HL-60/S4 treated with phorbol 12-myristate 13-acetate at 8.2 ng/mL for 4 days and 3 days (cell line): ENCODE measurements around the gene SPAG6.
"Not testable (repeated sequence)": the region's sequence is repeated elsewhere in the genome, so short reads cannot be mapped to it uniquely, and the experiment has no call there.

Experiments
- in situ Hi-C: fragments of 300-500 bp; cut with MboI; formaldehyde crosslinking; loops from 2 replicates; pipeline ENCODE4 v1.15.0; 2022; ENCODE audit warnings: low sequenced_read_pairs

The SPAG6 gene

DNA sequence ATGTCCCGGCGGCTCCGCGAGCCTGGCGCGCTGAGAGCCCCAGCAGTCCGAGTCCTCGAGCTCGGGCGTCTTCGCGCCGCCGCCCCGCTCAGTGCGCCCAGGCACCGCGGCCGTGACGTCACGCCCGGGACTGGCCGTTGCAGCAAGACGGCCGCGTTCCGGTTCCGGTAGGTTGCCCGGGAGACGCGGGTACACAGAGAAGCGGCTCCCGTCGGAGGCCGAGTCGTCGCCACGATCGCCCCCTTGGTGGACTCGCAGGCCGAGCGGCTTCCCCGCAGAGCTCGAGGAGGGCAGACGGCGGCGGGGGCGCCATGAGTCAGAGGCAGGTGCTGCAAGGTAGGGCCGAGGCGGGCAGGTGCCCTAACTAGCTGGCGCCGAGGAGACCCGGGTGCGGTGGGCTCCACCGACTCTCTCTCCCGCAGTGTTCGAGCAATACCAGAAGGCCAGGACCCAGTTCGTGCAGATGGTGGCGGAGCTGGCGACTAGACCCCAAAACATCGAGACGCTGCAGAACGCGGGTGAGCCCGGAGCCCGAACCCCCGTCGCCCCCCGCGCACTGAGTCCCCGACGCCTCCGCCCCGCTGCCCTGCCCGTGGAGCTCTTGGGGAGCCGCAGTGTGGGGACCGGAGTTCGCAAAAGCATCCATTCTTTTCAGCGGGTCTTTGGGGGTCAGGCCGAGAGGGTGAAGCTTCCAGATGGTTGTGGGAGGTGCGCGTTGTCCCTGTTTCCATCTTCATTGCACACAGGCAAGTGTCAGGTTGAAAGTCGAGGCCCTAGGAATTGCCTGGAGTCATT, at the start of gene SPAG6:
Gene SPAG6, plus strand, starts transcription at position 196 of the 795 bp plus-strand sequence. Its CDS starts 116 bp downstream, at position 312.
- in situ Hi-C loops, result no loop called here

DNA sequence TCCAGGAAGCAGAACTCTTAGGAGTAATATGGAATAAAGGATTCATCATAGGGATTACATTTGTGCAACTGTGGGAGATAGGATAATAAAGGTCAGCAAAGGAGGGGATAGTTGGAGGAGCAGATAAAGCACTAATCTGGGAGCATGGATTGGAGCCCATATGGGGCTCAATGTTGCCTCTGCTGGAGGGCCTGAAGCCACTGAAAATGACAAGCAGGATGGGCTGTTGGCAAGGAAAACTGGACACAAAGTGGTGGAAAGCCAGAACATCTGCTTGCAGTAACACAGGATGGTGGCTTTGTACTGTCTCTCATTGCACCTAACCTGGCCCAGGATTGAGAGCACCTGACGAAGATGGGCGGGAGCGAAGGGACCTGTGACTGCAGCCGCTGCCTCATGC, 44.1 kb upstream of the SPAG6 start:
- in situ Hi-C loops, result no loop called here

DNA sequence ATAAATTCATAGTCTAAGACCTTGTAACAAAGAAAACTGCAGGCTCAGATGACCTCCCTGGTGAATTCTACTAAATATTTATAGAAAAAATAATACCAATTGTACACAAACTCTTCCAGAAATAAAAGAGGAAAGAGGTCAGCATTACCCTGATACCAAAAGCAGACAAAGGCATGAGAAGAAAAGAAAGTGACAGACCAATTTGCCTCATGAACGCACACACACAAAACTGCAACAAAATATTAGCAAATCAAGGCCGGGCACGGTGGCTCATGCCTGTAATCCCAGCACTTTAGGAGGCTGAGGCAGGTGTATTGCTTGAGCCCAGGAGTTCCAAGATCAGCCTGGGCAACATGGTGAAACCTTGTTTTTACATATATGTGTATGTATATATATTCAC, 41.8 kb upstream of the SPAG6 start:
- in situ Hi-C loops, result no loop called here

DNA sequence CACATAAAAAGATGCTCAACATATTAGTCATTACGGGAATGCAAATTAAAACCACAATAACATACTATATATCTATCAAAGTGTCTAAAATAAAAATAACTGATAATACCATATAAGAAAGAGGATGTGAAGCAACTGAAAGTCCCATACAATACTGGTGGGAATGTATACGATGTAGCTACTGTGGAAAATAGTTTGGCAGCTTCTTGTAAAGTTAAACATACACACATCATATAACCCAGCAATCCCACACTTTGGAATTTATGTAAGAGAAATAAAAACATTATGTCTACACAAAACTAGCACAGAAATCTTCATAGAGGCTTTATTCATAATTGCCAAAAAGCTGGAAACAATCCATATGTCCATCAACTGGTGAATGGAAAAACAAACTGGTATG, 39.6 kb upstream of the SPAG6 start:
- in situ Hi-C loops, result no loop called here

DNA sequence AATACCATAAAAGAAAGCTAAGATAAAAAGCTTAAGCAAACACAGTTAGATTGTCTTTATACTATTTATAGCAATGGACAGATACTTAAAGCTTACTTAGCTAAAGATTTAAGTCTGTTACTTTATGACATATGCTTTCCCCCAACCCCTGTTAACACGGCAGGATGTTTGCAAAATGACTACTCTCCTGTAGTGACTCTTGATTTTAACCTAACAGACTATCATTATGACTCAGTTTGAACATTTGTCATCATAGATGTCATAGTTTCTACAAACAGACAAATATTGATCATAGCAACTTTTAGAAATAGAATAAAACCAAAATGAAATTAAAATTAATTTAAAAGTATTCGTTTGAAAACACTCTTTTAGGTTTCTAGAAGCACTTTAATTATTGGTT, 36.9 kb upstream of the SPAG6 start:
- in situ Hi-C loops, result no loop called here

DNA sequence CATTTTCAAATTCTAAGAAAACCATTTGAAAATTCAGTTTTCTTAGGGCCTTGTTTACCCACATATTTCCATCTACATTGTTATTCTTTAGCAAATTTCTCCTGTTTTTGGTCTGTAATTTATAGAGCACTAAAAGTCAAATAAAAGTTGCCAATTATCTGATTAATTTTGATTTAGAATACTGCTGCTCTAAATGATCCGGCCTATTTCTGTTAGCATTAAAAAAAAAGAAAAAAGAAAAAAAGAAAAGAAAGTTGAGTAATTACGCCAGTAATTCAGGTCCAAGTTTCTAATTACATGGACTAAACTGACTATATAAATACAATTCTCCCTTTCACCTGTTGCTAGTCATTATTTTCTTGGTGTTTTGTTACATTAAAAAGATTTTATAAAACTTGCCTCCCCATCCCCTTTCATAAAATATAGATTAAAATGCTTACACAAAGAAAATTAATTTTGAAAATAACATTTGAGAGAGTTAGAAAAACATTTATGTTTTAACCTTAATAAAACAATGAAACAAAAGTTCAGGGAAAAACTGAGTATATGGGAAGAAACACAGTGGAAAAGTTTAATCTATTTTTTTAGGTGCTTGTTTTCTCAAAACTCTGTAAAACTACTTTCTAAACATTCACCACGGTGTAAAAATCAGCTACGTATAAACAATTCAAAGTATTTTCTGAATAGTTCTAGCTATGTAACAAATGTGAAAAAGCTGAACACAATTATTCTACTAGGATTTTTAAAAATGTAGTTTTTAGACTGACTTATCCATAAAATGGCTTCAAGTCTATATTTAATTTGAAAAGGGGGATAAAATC, 35.9 kb upstream of the SPAG6 start:
- in situ Hi-C loops, result no loop called here

DNA sequence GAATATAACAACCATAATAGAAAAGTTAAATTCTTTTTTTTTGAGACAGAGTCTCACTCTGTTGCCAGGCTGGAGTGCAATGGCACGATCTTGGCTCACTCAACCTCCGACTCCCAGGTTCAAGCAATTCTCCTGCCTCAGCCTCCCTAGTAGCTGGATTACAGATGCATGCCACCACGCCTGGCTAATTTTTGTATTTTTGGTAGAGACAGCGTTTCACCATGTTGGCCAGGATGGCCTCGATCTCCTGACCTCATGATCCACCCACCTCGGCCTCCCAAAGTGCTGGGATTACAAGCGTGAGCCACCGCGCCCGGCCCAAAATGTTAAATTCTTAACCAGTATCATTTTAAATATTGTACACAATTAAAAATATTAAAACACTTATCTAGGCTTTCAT, 35.3 kb upstream of the SPAG6 start:
- in situ Hi-C loops, result not testable (repeated sequence)

- in situ Hi-C loops, result no loop called here
Observed at GRCh38 chr10:22310928-22311327, 34.4 kb upstream of the SPAG6 start.

DNA sequence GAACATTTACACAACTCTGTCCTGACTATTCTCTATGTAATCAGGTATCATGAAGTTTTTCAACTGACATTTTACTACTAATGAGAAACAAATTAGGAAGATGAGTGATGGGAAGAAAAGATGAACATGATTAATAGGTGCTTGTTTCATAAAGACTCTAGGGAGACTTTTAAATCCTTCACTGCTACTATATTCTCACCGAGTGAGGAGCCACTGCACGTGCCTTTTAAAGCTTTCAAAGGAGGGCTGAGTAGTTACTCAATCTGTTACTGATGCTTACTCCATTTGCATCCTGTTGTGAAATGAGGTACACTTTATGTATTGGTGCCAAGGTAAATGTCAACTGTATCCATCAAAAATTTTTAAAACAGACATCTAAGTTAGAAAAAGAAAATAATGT, 30.4 kb upstream of the SPAG6 start:
- in situ Hi-C loops, result no loop called here

- in situ Hi-C loops, result no loop called here
Observed at GRCh38 chr10:22315455-22316285, 29.6 kb upstream of the SPAG6 start.

DNA sequence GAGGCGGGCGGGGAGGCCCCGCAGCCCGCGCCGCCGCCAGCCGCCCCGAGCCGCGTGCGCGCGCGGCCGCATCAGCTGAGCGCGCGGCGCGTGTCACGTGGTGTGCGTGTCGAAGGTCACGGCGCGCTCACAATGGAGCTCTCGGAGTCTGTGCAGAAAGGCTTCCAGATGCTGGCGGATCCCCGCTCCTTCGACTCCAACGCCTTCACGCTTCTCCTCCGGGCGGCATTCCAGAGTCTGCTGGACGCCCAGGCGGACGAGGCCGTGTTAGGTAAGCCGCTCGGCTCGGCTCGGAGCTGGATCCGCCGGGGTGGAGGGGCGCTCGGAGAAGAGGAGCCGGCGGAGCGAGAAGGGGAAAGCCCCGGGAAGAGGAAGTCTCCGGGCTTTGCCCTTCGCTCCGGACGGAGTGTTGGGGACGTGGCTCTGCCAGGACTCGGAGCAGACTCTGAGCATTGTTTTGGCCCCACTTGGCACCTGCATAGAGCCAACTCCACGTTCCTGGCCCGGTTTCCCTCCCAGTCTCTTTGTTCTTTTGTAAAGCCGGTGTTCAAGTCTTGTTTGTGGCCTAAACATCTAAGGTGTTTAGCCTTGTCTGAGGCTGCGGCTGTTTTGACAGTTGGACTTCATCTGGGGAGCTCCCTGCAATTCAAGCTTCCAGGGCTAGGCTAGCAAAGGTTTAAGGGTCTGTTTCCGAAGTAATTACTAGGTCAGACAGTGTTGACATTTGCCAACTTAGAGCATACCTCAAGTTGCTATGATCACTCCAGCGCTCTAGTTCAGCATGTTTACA, 28.8 kb upstream of the SPAG6 start, which contains the start of gene COMMD3:
Gene COMMD3, plus strand, starts transcription at position 103 of the 790 bp plus-strand sequence. Its CDS starts 30 bp downstream, at position 133.
- in situ Hi-C loops, result no loop called here

GRCh38 chr10:22317076-22317370, 28.3 kb upstream of the SPAG6 start:
- in situ Hi-C loops, result no loop called here

DNA sequence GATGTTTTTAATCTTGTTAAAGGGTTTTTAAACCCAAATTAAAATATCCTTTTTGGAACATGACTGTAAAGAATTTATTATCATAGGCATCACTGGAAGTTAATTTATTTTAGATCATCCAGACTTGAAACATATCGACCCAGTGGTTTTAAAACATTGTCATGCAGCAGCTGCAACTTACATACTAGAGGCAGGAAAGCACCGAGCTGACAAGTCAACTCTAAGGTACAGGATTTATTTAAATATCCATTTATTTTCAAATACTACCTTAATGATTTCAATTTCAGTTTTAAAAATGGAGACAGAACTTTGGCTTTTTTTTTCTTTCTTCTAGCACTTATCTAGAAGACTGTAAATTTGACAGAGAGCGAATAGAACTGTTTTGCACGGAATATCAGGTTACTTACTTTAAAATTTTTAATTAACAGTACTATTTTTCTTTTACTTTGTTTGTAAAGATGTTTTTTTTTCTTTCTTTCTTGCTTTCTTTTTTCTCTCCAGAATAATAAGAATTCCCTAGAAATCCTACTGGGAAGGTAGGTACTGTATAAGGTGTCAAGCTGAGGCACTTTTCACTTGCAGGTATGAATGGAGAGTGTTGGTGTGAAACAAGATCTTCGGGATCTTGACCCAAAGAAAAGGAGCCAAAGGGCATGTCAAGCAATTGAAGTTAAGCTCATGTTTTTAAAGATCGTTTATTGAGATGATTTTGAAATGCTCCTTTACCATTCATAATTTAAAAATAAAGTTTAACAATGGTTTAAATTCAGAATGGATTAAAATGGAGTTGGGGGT, 27.3 kb upstream of the SPAG6 start:
- in situ Hi-C loops, result no loop called here

DNA sequence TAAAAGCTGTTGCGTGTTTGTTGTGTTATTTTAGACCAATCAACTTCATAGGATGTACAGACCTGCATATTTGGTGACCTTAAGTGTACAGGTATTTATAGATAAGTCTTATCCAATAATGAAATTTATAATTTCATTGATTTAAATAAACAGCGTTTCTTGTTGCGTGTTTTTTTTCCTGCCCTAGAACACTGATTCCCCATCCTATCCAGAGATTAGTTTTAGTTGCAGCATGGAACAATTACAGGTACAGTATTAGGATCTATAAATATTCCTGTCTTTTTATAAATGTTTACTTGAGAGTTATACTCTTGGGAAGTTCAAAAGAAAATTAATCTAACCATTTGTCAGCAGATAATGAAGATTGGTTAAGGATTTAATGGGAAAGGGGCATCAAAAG, 26.5 kb upstream of the SPAG6 start:
- in situ Hi-C loops, result no loop called here

- in situ Hi-C loops, result no loop called here
Observed at GRCh38 chr10:22319547-22319979, 25.7 kb upstream of the SPAG6 start.

- in situ Hi-C loops, result no loop called here
Observed at GRCh38 chr10:22319980-22320558, 25.2 kb upstream of the SPAG6 start.

GRCh38 chr10:22320591-22321155, 24.6 kb upstream of the SPAG6 start, which contains the start of gene BMI1:
Gene BMI1, plus strand, starts transcription at chr10:22321099. Its CDS starts 5,351 bp downstream, at chr10:22326450.
- in situ Hi-C loops, result no loop called here

GRCh38 chr10:22321156-22321923, 24.0 kb upstream of the SPAG6 start:
- in situ Hi-C loops, result no loop called here
